GM18868 (cell line): ENCODE results near the gene SPTLC3.

Experiments used
- ATAC-seq: cut with Tn5 transposase; IDR thresholded peaks from one replicate; pipeline ENCODE4 v1.9.1; 2021; ENCODE audit warnings: mild to moderate bottlenecking, moderate library complexity; ENCODE audit not compliant: unreplicated experiment

SPTLC3 gene

GRCh38 chr20:13028673-13029072 is 19.9 kb downstream of the SPTLC3 start:
- ATAC-seq: no peak

GRCh38 chr20:13029687-13030375 is 21.1 kb downstream of the SPTLC3 start:
- ATAC-seq: no peak

- no peak for ATAC-seq
Observed at GRCh38 chr20:13031751-13032150, 23.0 kb downstream of the SPTLC3 start.

- ATAC-seq: no peak
Observed at GRCh38 chr20:13034115-13034514, 25.3 kb downstream of the SPTLC3 start.

- no peak for ATAC-seq
Observed at GRCh38 chr20:13034936-13035335, 26.2 kb downstream of the SPTLC3 start.

GRCh38 chr20:13035399-13036152 is 26.8 kb downstream of the SPTLC3 start:
- no peak for ATAC-seq

GRCh38 chr20:13037727-13038126 is 29.0 kb downstream of the SPTLC3 start:
- no peak for ATAC-seq

GRCh38 chr20:13041574-13042457 is 33.0 kb downstream of the SPTLC3 start:
- no peak for ATAC-seq

- ATAC-seq: peak; percentile 92
Observed at GRCh38 chr20:13042458-13042794, 33.7 kb downstream of the SPTLC3 start.

- ATAC-seq: no peak
Observed at GRCh38 chr20:13046409-13046808, 37.6 kb downstream of the SPTLC3 start.

GRCh38 chr20:13054011-13054410 is 45.2 kb downstream of the SPTLC3 start:
- no peak for ATAC-seq

GRCh38 chr20:13058666-13059389 is 50.1 kb downstream of the SPTLC3 start:
- no peak for ATAC-seq

- ATAC-seq: no peak
Observed at GRCh38 chr20:13059398-13060136, 50.8 kb downstream of the SPTLC3 start.

- ATAC-seq: no peak
Observed at GRCh38 chr20:13060327-13060726, 51.6 kb downstream of the SPTLC3 start.

GRCh38 chr20:13061381-13061780 is 52.6 kb downstream of the SPTLC3 start:
- no peak for ATAC-seq

GRCh38 chr20:13062789-13063188 is 54.0 kb downstream of the SPTLC3 start:
- ATAC-seq: no peak

GRCh38 chr20:13068336-13068735 is 59.6 kb downstream of the SPTLC3 start:
- ATAC-seq: no peak

GRCh38 chr20:13081877-13082276 is 73.1 kb downstream of the SPTLC3 start:
- ATAC-seq: no peak

GRCh38 chr20:13082378-13082777 is 73.6 kb downstream of the SPTLC3 start:
- no peak for ATAC-seq

GRCh38 chr20:13085275-13085674 is 76.5 kb downstream of the SPTLC3 start:
- no peak for ATAC-seq
